ENCODE measurements around the gene SPPL2A. TPM values are rescaled to one million over a fixed set of nuclear protein-coding genes. Genes with fewer than 3 reads are reported as not detected.

The SPPL2A gene
- total and polyA plus RNA-seq, 2 of the 13 experiments (the other 11 are each of a cell fraction or from before 2014, with no cell fraction given): 80.5 to 105 TPM

DNA sequence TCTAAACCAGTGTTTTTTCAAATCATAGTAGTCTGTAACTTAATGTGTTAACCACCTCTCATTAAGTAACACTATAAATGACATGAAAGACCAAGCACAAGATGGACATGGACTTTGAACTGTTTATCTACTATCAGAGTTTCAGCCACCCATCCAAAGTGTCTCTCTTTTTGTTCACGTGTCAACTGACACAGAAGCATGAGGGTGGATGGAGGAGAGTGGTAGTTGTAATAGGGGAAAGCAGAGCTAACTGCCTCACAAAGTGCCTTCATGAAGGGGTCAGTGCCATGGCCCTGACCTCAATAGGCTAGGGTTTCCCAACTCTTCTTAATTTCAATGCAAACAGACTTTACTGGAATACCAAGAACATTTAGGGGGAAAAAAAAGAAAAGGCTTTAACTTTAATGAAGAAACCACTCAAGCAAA is 46.8 kb downstream of the SPPL2A start (continued):
- TF ChIP-seq SMYD3 (CRISPR knock-in tag; IDR thresholded peaks at IDR 0.05) (peak; percentile 37; the same call in 1 of the 2 replicates), CSRNP2 (CRISPR knock-in tag; conservative IDR thresholded peaks at IDR 0.05; ENCODE audit: low read depth) (no peak), FOXO1 (CRISPR knock-in tag; IDR thresholded peaks at IDR 0.05) (peak; percentile 86), SOX13 (IDR thresholded peaks at IDR 0.05) (peak; percentile 30; the same call in 1 of the 2 replicates), SOX13 (CRISPR knock-in tag; conservative IDR thresholded peaks at IDR 0.05 in 1 of 2, IDR thresholded peaks at IDR 0.05 in 1 of 2) (peak in 1 of 2 experiments; percentile 87; a peak in 2 of 4 replicates), RARA (CRISPR knock-in tag; IDR thresholded peaks at IDR 0.05) (peak; percentile 94), KDM6A (CRISPR knock-in tag; IDR thresholded peaks at IDR 0.05; ENCODE audit: low read depth) (peak; percentile 91), TCF12 (IDR thresholded peaks at IDR 0.05) (no peak), TCF12 (CRISPR knock-in tag; IDR thresholded peaks at IDR 0.05) (no peak), E2F1 (CRISPR knock-in tag; IDR thresholded peaks at IDR 0.05) (0 out of 2 replicates have a peak, but pooled peaks have one; percentile 42), TRIM22 (IDR thresholded peaks at IDR 0.05) (no peak), HDAC2 (CRISPR knock-in tag; IDR thresholded peaks at IDR 0.05) (peak; percentile 87), ZNF670 (CRISPR knock-in tag; IDR thresholded peaks at IDR 0.05; ENCODE audit: borderline replicate concordance) (peak; percentile 69), PTBP1 (IDR thresholded peaks at IDR 0.05; ENCODE audit: low read depth, low read length, poor library complexity, severe bottlenecking) (no peak), ZNF317 (CRISPR knock-in tag; IDR thresholded peaks at IDR 0.05) (peak; percentile 93), ADNP (CRISPR knock-in tag; IDR thresholded peaks at IDR 0.05) (no peak), TCF7 (IDR thresholded peaks at IDR 0.05; ENCODE audit: low read depth) (peak; percentile 80), HOXD1 (CRISPR knock-in tag; IDR thresholded peaks at IDR 0.05) (0 out of 2 replicates have a peak, but pooled peaks have one; percentile 49), NR2F2 (IDR thresholded peaks at IDR 0.05; ENCODE audit: borderline replicate concordance, low read depth) (peak; percentile 89), ZNF547 (CRISPR knock-in tag; IDR thresholded peaks at IDR 0.05) (no peak), CBFB (CRISPR knock-in tag; IDR thresholded peaks at IDR 0.05) (no peak), ZBTB21 (CRISPR knock-in tag; IDR thresholded peaks at IDR 0.05) (0 out of 2 replicates have a peak, but pooled peaks have one; percentile 33), ZNF124 (CRISPR knock-in tag; IDR thresholded peaks at IDR 0.05) (0 out of 2 replicates have a peak, but pooled peaks have one; percentile 63), NRL (CRISPR knock-in tag; IDR thresholded peaks at IDR 0.05; ENCODE audit: borderline replicate concordance) (no peak)
- TF ChIP-seq, protein P1, sequence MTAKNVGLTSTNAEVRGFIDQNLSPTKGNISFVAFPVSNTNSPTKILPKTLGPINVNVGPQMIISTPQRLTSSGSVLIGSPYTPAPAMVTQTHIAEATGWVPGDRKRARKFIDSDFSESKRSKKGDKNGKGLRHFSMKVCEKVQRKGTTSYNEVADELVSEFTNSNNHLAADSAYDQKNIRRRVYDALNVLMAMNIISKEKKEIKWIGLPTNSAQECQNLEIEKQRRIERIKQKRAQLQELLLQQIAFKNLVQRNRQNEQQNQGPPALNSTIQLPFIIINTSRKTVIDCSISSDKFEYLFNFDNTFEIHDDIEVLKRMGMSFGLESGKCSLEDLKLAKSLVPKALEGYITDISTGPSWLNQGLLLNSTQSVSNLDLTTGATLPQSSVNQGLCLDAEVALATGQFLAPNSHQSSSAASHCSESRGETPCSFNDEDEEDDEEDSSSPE (CRISPR knock-in tag; IDR thresholded peaks at IDR 0.05): peak; percentile 67
- TF ChIP-seq, protein P2, sequence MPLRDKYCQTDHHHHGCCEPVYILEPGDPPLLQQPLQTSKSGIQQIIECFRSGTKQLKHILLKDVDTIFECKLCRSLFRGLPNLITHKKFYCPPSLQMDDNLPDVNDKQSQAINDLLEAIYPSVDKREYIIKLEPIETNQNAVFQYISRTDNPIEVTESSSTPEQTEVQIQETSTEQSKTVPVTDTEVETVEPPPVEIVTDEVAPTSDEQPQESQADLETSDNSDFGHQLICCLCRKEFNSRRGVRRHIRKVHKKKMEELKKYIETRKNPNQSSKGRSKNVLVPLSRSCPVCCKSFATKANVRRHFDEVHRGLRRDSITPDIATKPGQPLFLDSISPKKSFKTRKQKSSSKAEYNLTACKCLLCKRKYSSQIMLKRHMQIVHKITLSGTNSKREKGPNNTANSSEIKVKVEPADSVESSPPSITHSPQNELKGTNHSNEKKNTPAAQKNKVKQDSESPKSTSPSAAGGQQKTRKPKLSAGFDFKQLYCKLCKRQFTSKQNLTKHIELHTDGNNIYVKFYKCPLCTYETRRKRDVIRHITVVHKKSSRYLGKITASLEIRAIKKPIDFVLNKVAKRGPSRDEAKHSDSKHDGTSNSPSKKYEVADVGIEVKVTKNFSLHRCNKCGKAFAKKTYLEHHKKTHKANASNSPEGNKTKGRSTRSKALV (CRISPR knock-in tag; IDR thresholded peaks at IDR 0.05): 0 out of 2 replicates have a peak, but pooled peaks have one; percentile 70

Measured in HepG2 (cell line).